ENCODE data around the gene STRN4. TPM values are rescaled to one million over a fixed set of nuclear protein-coding genes. Genes with fewer than 3 reads are reported as not detected.

The STRN4 gene
- total RNA-seq, 2 experiments from 2014 or later: 68.0 to 115 TPM

DNA sequence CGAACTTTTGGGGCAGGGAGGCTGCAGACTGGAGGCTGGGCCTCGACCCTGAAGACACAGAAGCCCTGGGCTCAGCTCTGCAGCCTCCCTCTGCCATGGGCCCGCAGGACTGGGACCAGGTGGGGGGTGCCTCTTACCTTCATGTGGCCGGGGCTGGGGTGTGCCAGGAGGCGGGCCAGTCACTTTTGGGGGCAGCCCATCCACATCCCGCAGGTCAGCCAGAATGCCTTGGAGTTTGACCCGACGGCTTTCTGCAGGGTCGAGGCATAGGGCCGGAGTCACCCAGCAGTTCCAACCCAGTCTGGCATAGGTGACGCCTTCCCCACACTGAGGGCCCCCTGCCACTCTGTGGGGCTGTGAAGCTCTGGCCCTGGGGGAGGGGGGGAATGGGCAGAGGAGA, 18.5 kb downstream of the STRN4 start:
- intact Hi-C loops (cut with micrococcal nuclease; ENCODE audit: unreplicated experiment): loop anchor here (1.0 kb wide), 1 partner anchor 23 kb away; no protein-coding TSS in a partner anchor
- no TSS peak for BruUV-seq (replicated peaks)
- POLR2A ChIA-PET: interaction anchor here (0.6 kb wide), 1 partner anchor 380 kb away, joined by 4 read pairs; no protein-coding TSS in a partner anchor

DNA sequence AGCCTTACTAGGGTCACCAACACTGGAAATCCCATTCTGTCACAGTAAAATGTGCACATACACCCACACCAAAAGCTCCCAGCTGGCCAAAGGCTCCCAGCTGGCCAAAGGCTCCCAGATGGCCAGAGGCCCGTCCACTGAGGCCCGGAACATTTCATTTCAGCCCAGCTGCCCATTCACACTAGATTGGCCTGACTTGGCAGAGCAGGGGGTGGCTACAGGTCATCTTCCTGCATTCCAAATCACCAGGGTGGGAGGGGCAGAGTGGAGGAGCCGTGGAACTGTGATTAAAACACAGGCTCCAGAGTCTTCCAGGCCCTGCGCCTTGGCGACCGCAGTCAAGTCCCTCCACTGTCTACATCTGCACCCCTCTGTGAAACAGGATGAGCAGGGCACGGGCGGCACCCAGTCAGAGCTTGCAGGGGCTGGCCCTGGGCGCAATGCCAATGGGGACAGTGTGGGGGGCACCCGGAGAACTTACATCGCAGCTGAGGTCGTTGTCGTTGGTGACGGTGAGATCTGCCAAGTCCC, 19.2 kb downstream of the STRN4 start:
- ChIA-PET CTCF (ENCODE audit: unreplicated experiment) (interaction anchor here (0.5 to 0.6 kb wide), 3 partner anchors 9 to 78 kb away, joined by 3 read pairs; no protein-coding TSS in a partner anchor), POLR2A (interaction anchor here (0.9 kb wide), 1 partner anchor 10 kb away, joined by 8 read pairs; the partner anchor contains the start of gene PRKD2)
- H3K4me2 ChIP-seq (ENCODE audit: low read length): no peak overlapping the region
- H3K36me3 ChIP-seq (ENCODE audit: insufficient read depth, low read length): peaks cover 96% of the 10 kb centered on the region
- TF ChIP-seq EZH2phosphoT487 (IDR thresholded peaks at IDR 0.05; ENCODE audit: borderline replicate concordance, low read depth, low read length) (no peak), CTCF (conservative IDR thresholded peaks at IDR 0.05; ENCODE audit: low read length) (no peak)
- no peaks in the 10 kb centered on the region for H3K9me2 ChIP-seq (ENCODE audit: insufficient read depth, low read length)
- no peak for DNase-seq (ENCODE audit: low spot score)
- H3K4me3 ChIP-seq (ENCODE audit: low read depth, low read length, poor library complexity, severe bottlenecking): no peak overlapping the region
- H3K4me1 ChIP-seq (ENCODE audit: insufficient read depth, low read length, poor library complexity, severe bottlenecking): no peaks in the 10 kb centered on the region
- BruUV-seq (replicated peaks): TSS peak; percentile 41
- intact Hi-C loops (cut with micrococcal nuclease; ENCODE audit: unreplicated experiment): no loop called here
- no peaks in the 10 kb centered on the region for H3K79me2 ChIP-seq (ENCODE audit: insufficient read depth, low read depth, low read length)
- H3K9me3 ChIP-seq (ENCODE audit: low read length): no peaks in the 10 kb centered on the region
- 0 out of 2 replicates have a peak, but pooled peaks cover 4% of the 10 kb centered on the region for H4K20me1 ChIP-seq (ENCODE audit: insufficient read depth, low read length)
- H3K27ac ChIP-seq (ENCODE audit: low read depth, low read length, poor library complexity, severe bottlenecking): no peak overlapping the region
- no peak overlapping the region for H2AFZ ChIP-seq (ENCODE audit: low read length)

More for the DNA sequence above, 18.5 kb downstream of the STRN4 start:
- no peak for DNase-seq (ENCODE audit: low spot score)
- Histone ChIP-seq H3K4me1 (ENCODE audit: insufficient read depth, low read length, poor library complexity, severe bottlenecking) (no peaks in the 10 kb centered on the region), H3K36me3 (ENCODE audit: insufficient read depth, low read length) (peaks cover 97% of the 10 kb centered on the region), H3K4me3 (ENCODE audit: low read depth, low read length, poor library complexity, severe bottlenecking) (no peak overlapping the region), H3K9me3 (ENCODE audit: low read length) (no peaks in the 10 kb centered on the region), H3K9me2 (ENCODE audit: insufficient read depth, low read length) (no peaks in the 10 kb centered on the region), H3K4me2 (ENCODE audit: low read length) (no peak overlapping the region), H4K20me1 (ENCODE audit: insufficient read depth, low read length) (0 out of 2 replicates have a peak, but pooled peaks cover 4% of the 10 kb centered on the region), H2AFZ (ENCODE audit: low read length) (no peak overlapping the region), H3K79me2 (ENCODE audit: insufficient read depth, low read depth, low read length) (no peaks in the 10 kb centered on the region), H3K27ac (ENCODE audit: low read depth, low read length, poor library complexity, severe bottlenecking) (no peak overlapping the region)
- CTCF ChIA-PET (ENCODE audit: unreplicated experiment): interaction anchor here (0.5 to 1.3 kb wide), 3 partner anchors 10 to 77 kb away, joined by 3 to 8 read pairs (median 3); no protein-coding TSS in a partner anchor
- TF ChIP-seq CTCF (conservative IDR thresholded peaks at IDR 0.05; ENCODE audit: low read length): no peak
- TF ChIP-seq EZH2phosphoT487 (IDR thresholded peaks at IDR 0.05; ENCODE audit: borderline replicate concordance, low read depth, low read length): no peak

DNA sequence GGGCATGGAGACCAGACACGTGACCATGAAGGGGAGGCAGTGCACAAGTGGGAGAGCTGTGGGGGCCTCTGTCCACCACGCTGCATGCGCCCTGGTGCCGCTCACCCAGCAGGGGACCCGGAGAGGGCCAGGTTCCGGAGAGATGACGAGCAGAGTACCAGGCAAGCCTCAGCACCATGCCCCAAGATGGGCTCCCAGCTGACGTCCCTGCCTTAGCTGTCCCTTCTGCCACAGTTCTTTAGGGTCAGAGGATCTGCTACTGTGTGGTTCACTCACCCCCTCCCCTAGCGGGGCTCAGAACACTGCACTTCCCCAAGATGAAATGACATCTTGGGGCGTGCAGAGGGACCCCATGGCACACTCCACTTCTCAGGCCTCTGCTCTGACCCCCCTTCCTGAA, 19.7 kb downstream of the STRN4 start:
- no peak overlapping the region for H3K4me2 ChIP-seq (ENCODE audit: low read length)
- H3K9me3 ChIP-seq (ENCODE audit: low read length): no peaks in the 10 kb centered on the region
- H3K36me3 ChIP-seq (ENCODE audit: insufficient read depth, low read length): peaks cover 96% of the 10 kb centered on the region
- H3K4me3 ChIP-seq (ENCODE audit: low read depth, low read length, poor library complexity, severe bottlenecking): no peak overlapping the region
- BruUV-seq (replicated peaks): no TSS peak
- peaks cover 2% of the 10 kb centered on the region for H3K4me1 ChIP-seq (ENCODE audit: insufficient read depth, low read length, poor library complexity, severe bottlenecking)
- H4K20me1 ChIP-seq (ENCODE audit: insufficient read depth, low read length): 0 out of 2 replicates have a peak, but pooled peaks cover 4% of the 10 kb centered on the region
- ChIA-PET CTCF (ENCODE audit: unreplicated experiment) (interaction anchor here (0.5 kb wide), 1 partner anchor 32 kb away, joined by 3 read pairs; no protein-coding TSS in a partner anchor), POLR2A (interaction anchor here (0.9 kb wide), 1 partner anchor 10 kb away, joined by 8 read pairs; the partner anchor contains the start of gene PRKD2)
- no peaks in the 10 kb centered on the region for H3K9me2 ChIP-seq (ENCODE audit: insufficient read depth, low read length)
- no peaks in the 10 kb centered on the region for H3K79me2 ChIP-seq (ENCODE audit: insufficient read depth, low read depth, low read length)
- no peak for DNase-seq (ENCODE audit: low spot score)
- no peak overlapping the region for H2AFZ ChIP-seq (ENCODE audit: low read length)
- TF ChIP-seq EZH2phosphoT487 (IDR thresholded peaks at IDR 0.05; ENCODE audit: borderline replicate concordance, low read depth, low read length) (no peak), CTCF (conservative IDR thresholded peaks at IDR 0.05; ENCODE audit: low read length) (no peak)
- intact Hi-C loops (cut with micrococcal nuclease; ENCODE audit: unreplicated experiment): no loop called here
- no peak overlapping the region for H3K27ac ChIP-seq (ENCODE audit: low read depth, low read length, poor library complexity, severe bottlenecking)

Data from OCI-LY7 (cell line).